22Rv1 (cell line): ENCODE data around the gene IL1R1.

Experiments used
- ZFX ChIP-seq: fragments of 450-650 bp; IDR thresholded peaks from 2 replicates; pipeline ENCODE4 v1.6.1; 2017; ENCODE audit warnings: antibody characterized with exemption, borderline replicate concordance
- TF ChIP-seq, protein P1 (sequence below): fragments of 450-650 bp; IDR thresholded peaks from 2 replicates; pipeline ENCODE4 v1.5.1; 2017; ENCODE audit warnings: mild to moderate bottlenecking

DNA sequence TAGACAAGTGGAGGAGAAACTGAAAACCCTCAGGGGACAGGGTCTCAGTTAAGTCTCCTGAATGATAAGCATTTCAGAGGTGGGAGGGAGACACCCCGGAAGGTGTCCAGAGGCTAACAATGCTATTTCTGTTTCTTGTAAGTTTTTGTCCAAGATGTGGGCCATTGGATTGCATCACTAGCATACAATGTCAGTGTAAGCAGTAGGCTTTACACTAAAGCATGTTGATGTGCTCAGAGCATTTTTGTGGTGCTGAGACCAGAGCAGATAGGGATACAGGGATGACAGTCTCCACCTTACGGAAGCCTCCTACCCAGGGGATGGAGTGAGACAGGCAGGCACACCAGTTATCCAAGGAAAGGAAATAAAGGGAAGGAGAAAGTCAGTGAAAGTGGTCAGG lies 2.2 kb upstream of the IL1R1 start:
- TF ChIP-seq, protein P1, sequence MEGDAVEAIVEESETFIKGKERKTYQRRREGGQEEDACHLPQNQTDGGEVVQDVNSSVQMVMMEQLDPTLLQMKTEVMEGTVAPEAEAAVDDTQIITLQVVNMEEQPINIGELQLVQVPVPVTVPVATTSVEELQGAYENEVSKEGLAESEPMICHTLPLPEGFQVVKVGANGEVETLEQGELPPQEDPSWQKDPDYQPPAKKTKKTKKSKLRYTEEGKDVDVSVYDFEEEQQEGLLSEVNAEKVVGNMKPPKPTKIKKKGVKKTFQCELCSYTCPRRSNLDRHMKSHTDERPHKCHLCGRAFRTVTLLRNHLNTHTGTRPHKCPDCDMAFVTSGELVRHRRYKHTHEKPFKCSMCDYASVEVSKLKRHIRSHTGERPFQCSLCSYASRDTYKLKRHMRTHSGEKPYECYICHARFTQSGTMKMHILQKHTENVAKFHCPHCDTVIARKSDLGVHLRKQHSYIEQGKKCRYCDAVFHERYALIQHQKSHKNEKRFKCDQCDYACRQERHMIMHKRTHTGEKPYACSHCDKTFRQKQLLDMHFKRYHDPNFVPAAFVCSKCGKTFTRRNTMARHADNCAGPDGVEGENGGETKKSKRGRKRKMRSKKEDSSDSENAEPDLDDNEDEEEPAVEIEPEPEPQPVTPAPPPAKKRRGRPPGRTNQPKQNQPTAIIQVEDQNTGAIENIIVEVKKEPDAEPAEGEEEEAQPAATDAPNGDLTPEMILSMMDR, result no peak
- TF ChIP-seq ZFX, result no peak
